ENCODE data around the gene SLC6A6. TPM values are rescaled to one million over a fixed set of nuclear protein-coding genes. Genes with fewer than 3 reads are reported as not detected.

SLC6A6 gene
- total and polyA plus RNA-seq, 11 donors = 9.1 to 121 (median 34.9) TPM

DNA sequence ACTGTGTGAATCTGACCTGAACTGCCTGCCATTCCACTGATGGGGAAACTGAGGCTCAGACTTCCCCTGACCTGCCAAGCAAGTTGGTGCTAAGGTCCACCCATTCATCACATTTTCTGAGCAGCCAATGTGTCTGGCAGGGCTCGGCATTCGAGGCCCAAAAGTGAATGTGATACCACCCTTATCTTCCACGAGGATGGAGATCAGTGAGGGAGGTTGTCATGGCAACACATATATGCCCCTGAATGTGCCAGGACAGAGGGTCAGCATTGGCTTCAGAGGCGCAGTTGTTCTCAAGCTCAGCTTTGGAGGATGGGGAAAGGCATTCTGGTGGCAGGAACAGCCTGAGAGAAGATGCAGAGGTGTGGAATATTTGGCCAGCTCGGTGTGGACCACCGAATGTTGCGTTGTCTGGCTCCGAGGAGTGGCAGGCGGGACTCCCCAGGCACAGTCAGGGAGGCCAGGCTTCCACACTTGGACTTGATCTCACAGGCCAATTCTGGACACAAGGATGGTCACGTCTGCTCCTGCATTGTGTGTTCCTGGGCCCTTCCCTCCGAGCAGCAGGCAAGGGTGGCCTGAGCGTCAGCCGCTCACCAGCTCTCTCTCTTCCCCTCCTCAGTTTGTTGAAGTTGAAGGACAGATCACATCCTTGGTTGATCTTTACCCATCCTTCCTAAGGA, 74.3 kb downstream of the SLC6A6 start:
- intact Hi-C loops (cut with DNase I) = no loop called here
- Histone ChIP-seq H3K36me3 (peaks cover 0 to 99% (median 54%) of the 10 kb centered on the region in 9 donors), H3K27me3 (no peaks in the 10 kb centered on the region), H3K27ac (no peak overlapping the region), H3K9me3 (no peaks in the 10 kb centered on the region), H3K4me1 (peaks cover 0 to 41% (median 20%) of the 10 kb centered on the region in 12 donors), H3K4me3 (no peak overlapping the region)
- TF ChIP-seq, protein P1, sequence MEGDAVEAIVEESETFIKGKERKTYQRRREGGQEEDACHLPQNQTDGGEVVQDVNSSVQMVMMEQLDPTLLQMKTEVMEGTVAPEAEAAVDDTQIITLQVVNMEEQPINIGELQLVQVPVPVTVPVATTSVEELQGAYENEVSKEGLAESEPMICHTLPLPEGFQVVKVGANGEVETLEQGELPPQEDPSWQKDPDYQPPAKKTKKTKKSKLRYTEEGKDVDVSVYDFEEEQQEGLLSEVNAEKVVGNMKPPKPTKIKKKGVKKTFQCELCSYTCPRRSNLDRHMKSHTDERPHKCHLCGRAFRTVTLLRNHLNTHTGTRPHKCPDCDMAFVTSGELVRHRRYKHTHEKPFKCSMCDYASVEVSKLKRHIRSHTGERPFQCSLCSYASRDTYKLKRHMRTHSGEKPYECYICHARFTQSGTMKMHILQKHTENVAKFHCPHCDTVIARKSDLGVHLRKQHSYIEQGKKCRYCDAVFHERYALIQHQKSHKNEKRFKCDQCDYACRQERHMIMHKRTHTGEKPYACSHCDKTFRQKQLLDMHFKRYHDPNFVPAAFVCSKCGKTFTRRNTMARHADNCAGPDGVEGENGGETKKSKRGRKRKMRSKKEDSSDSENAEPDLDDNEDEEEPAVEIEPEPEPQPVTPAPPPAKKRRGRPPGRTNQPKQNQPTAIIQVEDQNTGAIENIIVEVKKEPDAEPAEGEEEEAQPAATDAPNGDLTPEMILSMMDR (IDR thresholded peaks at IDR 0.05) = no peak
- TF ChIP-seq POLR2A (IDR thresholded peaks at IDR 0.05) = no peak
- WGBS, 4 donors = 94 to 98% (median 95%) methylated on average over 8 to 13 of the region's 13 CpGs
- ATAC-seq (no peak), DNase-seq (peak in 1 of 5 donors; percentile 5)

DNA sequence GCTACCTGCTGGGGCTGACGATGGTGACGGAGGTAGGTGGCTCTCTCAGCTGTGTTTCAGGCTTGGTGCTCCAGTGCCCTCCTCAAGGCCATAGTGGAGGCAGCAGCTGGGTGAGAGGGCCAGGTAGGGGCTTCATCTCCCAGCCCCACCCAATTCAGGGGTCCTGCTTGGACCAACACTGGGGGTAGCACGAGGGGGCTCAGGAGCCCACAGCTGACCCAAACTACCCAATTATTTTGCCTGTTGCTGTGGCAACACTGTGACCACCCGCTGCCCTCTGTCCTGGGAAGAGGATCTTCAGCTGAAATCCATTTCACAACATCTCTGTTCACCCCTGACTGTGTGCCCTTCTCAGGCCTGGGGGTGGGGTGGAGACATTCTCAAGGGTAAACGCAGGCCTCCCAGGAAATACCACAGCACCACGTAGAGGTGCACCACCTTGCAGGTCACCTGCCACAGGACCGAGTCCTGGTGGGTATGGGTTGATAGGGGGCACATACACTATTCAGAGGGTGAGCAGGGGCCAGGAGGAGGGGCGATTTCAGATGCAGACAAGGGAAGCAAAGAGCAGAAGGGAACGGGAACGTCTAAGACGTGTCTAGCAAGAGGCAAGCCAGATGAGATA, 75.0 kb downstream of the SLC6A6 start:
- Histone ChIP-seq H3K27ac (no peak overlapping the region), H3K27me3 (no peaks in the 10 kb centered on the region), H3K36me3 (peaks cover 0 to 99% (median 56%) of the 10 kb centered on the region in 9 donors), H3K4me1 (peaks cover 0 to 43% (median 24%) of the 10 kb centered on the region in 12 donors), H3K4me3 (no peak overlapping the region), H3K9me3 (no peaks in the 10 kb centered on the region)
- no peak for TF ChIP-seq POLR2A (IDR thresholded peaks at IDR 0.05)
- TF ChIP-seq, protein P1 (IDR thresholded peaks at IDR 0.05) = no peak
- ATAC-seq = no peak
- 88 to 94% (median 93%) methylated on average over 10 to 11 of the region's 11 CpGs for WGBS, 4 donors
- peak in 1 of 5 donors; percentile 9 for DNase-seq
- intact Hi-C loops (cut with DNase I) = no loop called here

DNA sequence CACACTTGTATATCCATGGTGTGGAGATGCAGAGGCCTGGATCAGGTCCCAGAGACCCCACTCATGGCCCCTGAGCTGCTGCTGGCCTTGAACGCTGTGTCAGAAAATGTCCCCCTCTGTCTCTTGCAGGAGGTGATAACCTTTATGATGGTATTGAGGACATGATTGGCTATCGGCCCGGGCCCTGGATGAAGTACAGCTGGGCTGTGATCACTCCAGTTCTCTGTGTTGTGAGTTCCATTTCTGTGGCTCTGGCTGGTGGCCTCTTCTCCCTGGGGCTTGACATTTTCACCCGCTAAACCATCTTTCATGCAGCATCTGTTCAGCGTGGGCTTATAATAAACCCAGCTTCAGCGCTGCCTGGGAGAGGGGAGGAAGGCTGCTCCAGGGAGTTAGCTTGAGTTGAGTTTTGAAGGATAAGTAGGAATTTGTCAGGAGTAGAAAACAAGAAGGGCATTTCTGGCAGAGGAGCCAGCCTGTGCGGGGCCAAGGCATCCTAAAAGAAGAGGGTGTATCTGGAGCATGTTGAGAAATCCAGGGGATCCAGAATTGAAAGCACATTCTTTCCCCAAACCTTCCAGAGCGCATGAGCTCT, 76.6 kb downstream of the SLC6A6 start:
- H3K4me1 ChIP-seq = peaks cover 0 to 43% (median 26%) of the 10 kb centered on the region in 12 donors
- peaks cover 0 to 99% (median 56%) of the 10 kb centered on the region in 9 donors for H3K36me3 ChIP-seq
- H3K27me3 ChIP-seq = no peaks in the 10 kb centered on the region
- no peak overlapping the region for H3K4me3 ChIP-seq
- peak in 1 of 5 donors; percentile 19 for DNase-seq
- H3K9me3 ChIP-seq = no peaks in the 10 kb centered on the region
- TF ChIP-seq, protein P1 (IDR thresholded peaks at IDR 0.05) = no peak
- no peak for TF ChIP-seq POLR2A (IDR thresholded peaks at IDR 0.05)
- intact Hi-C loops (cut with DNase I) = no loop called here
- 79 to 89% (median 85%) methylated on average over 8 of the region's 8 CpGs for WGBS, 4 donors
- peak overlapping the region in 1 of 12 donors; percentile 40 for H3K27ac ChIP-seq
- ATAC-seq = no peak

DNA sequence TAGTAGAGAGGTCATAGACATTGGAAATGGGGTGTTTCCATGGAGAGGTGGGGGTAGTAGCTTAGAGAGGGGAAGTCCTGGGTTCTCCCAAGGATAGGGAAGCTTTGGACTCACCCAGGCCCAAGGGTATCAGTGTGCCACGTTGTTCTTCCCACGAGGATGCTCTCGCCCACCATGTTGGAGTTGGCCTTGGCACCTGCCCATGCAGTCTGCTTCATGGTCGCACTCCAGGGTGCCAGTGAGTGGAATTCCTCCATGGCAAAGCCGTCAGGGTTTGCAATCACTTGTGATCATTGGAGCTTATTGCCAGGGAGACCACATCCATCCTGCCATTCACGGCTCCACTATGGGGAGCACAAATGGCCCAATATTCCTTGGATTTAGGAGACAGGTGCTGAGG, 77.2 kb downstream of the SLC6A6 start:
- 95 to 100% (median 97%) methylated on average over 3 to 6 of the region's 6 CpGs for WGBS, 4 donors
- TF ChIP-seq POLR2A (IDR thresholded peaks at IDR 0.05) = no peak
- TF ChIP-seq, protein P1 (IDR thresholded peaks at IDR 0.05) = no peak
- ATAC-seq = no peak
- no peaks in the 10 kb centered on the region for H3K9me3 ChIP-seq
- no peak overlapping the region for H3K4me3 ChIP-seq
- peak overlapping the region in 3 of 12 donors; percentile 14 to 40 (median 24) for H3K27ac ChIP-seq
- peaks cover 0 to 43% (median 26%) of the 10 kb centered on the region in 12 donors for H3K4me1 ChIP-seq
- peak in 1 of 5 donors; percentile 19 for DNase-seq
- intact Hi-C loops (cut with DNase I) = no loop called here
- no peaks in the 10 kb centered on the region for H3K27me3 ChIP-seq
- H3K36me3 ChIP-seq = peaks cover 0 to 99% (median 57%) of the 10 kb centered on the region in 9 donors
